Measurements from ENCODE around the gene ANKRD45.
"Not testable (repeated sequence)": the region's sequence is repeated elsewhere in the genome, so short reads cannot be mapped to it uniquely, and the experiment has no call there.

Gene ANKRD45

DNA sequence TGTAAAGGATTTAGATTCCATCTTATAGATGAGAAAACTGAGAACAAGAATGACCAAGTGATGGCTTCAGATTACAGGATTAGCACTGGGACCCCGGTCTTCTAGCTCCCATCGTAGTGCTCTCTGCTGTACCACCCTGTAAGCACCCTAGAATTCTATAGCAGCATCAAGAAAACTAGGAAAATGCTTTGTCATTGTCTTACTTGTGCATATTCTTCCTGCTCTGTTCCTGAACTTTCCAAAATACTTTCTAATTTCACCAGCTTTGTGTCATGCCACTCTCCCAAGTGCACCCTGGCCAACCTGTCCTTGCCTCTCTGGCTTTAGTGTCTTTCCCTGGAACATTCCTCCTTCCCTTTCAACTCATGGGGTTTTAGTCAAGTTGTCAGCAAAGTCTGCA is 39.1 kb upstream of the ANKRD45 start:
- Histone ChIP-seq H3K79me2 (ENCODE audit: control insufficient read depth, insufficient read depth, low read length) (no peaks in the 10 kb centered on the region), H3K4me2 (ENCODE audit: low read length) (no peak overlapping the region), H3K23ac (ENCODE audit: low read length) (no peak overlapping the region), H2AK5ac (ENCODE audit: low read length) (no peak overlapping the region), H3K9ac (ENCODE audit: low read length) (no peak overlapping the region), H4K8ac (ENCODE audit: low read depth, low read length) (no peak overlapping the region), H3K4me3 (ENCODE audit: low read length) (no peak overlapping the region), H2BK15ac (replicated peaks; ENCODE audit: low read depth) (no peak overlapping the region), H3K56ac (ENCODE audit: low read length) (peak overlapping the region; percentile 15), H4K5ac (ENCODE audit: low read length) (no peak overlapping the region), H2BK120ac (ENCODE audit: low read depth, low read length) (no peak overlapping the region), H3K27ac (ENCODE audit: low read depth, low read length) (no peak overlapping the region), H3K4ac (ENCODE audit: low read depth, low read length) (no peak overlapping the region), H2BK5ac (ENCODE audit: low read length) (no peak overlapping the region), H3K27me3 (ENCODE audit: insufficient read depth, low read length, poor library complexity) (no peaks in the 10 kb centered on the region), H3K4me1 (ENCODE audit: control insufficient read depth, low read depth, low read length) (no peaks in the 10 kb centered on the region), H3K18ac (ENCODE audit: low read length) (no peak overlapping the region), H3K79me1 (ENCODE audit: low read length) (no peaks in the 10 kb centered on the region), H3K36me3 (ENCODE audit: control insufficient read depth, insufficient read depth, low read length) (no peaks in the 10 kb centered on the region)
- no CpG with 5 or more reads among the region's 2 CpGs for WGBS (ENCODE audit: extremely low coverage, insufficient coverage, low lambda C conversion rate)
- no peak for DNase-seq

GRCh38 chr1:173705117-173705516 is 35.5 kb upstream of the ANKRD45 start:
- H4K5ac ChIP-seq (ENCODE audit: low read length): no peak overlapping the region
- H3K27me3 ChIP-seq (ENCODE audit: insufficient read depth, low read length, poor library complexity): no peaks in the 10 kb centered on the region
- H3K4me2 ChIP-seq (ENCODE audit: low read length): no peak overlapping the region
- no peaks in the 10 kb centered on the region for H3K79me2 ChIP-seq (ENCODE audit: control insufficient read depth, insufficient read depth, low read length)
- H2AK5ac ChIP-seq (ENCODE audit: low read length): no peak overlapping the region
- no peak overlapping the region for H2BK120ac ChIP-seq (ENCODE audit: low read depth, low read length)
- no peak overlapping the region for H3K23ac ChIP-seq (ENCODE audit: low read length)
- no peak overlapping the region for H3K18ac ChIP-seq (ENCODE audit: low read length)
- no CpG with 5 or more reads among the region's 5 CpGs for WGBS (ENCODE audit: extremely low coverage, insufficient coverage, low lambda C conversion rate)
- no peak overlapping the region for H3K4ac ChIP-seq (ENCODE audit: low read depth, low read length)
- no peak for DNase-seq
- H3K4me1 ChIP-seq (ENCODE audit: control insufficient read depth, low read depth, low read length): no peaks in the 10 kb centered on the region
- no peak overlapping the region for H3K27ac ChIP-seq (ENCODE audit: low read depth, low read length)
- no peaks in the 10 kb centered on the region for H3K36me3 ChIP-seq (ENCODE audit: control insufficient read depth, insufficient read depth, low read length)
- H3K9ac ChIP-seq (ENCODE audit: low read length): no peak overlapping the region
- no peak overlapping the region for H2BK5ac ChIP-seq (ENCODE audit: low read length)
- H3K79me1 ChIP-seq (ENCODE audit: low read length): no peaks in the 10 kb centered on the region
- no peak overlapping the region for H2BK15ac ChIP-seq (replicated peaks; ENCODE audit: low read depth)
- no peak overlapping the region for H3K56ac ChIP-seq (ENCODE audit: low read length)
- H4K8ac ChIP-seq (ENCODE audit: low read depth, low read length): no peak overlapping the region
- no peak overlapping the region for H3K4me3 ChIP-seq (ENCODE audit: low read length)

GRCh38 chr1:173702736-173703135 is 33.1 kb upstream of the ANKRD45 start:
- no peak overlapping the region for H3K4me3 ChIP-seq (ENCODE audit: low read length)
- DNase-seq: no peak
- no peak overlapping the region for H3K23ac ChIP-seq (ENCODE audit: low read length)
- H2BK120ac ChIP-seq (ENCODE audit: low read depth, low read length): no peak overlapping the region
- H3K79me2 ChIP-seq (ENCODE audit: control insufficient read depth, insufficient read depth, low read length): no peaks in the 10 kb centered on the region
- H2BK15ac ChIP-seq (replicated peaks; ENCODE audit: low read depth): no peak overlapping the region
- no peak overlapping the region for H3K9ac ChIP-seq (ENCODE audit: low read length)
- no peak overlapping the region for H4K8ac ChIP-seq (ENCODE audit: low read depth, low read length)
- H2BK5ac ChIP-seq (ENCODE audit: low read length): no peak overlapping the region
- no peaks in the 10 kb centered on the region for H3K27me3 ChIP-seq (ENCODE audit: insufficient read depth, low read length, poor library complexity)
- no peak overlapping the region for H3K27ac ChIP-seq (ENCODE audit: low read depth, low read length)
- H3K36me3 ChIP-seq (ENCODE audit: control insufficient read depth, insufficient read depth, low read length): no peaks in the 10 kb centered on the region
- H2AK5ac ChIP-seq (ENCODE audit: low read length): no peak overlapping the region
- H3K4ac ChIP-seq (ENCODE audit: low read depth, low read length): no peak overlapping the region
- no peak overlapping the region for H3K18ac ChIP-seq (ENCODE audit: low read length)
- H3K79me1 ChIP-seq (ENCODE audit: low read length): no peaks in the 10 kb centered on the region
- no peak overlapping the region for H3K4me2 ChIP-seq (ENCODE audit: low read length)
- H3K56ac ChIP-seq (ENCODE audit: low read length): no peak overlapping the region
- no peaks in the 10 kb centered on the region for H3K4me1 ChIP-seq (ENCODE audit: control insufficient read depth, low read depth, low read length)
- no peak overlapping the region for H4K5ac ChIP-seq (ENCODE audit: low read length)
- WGBS (ENCODE audit: extremely low coverage, insufficient coverage, low lambda C conversion rate): no CpG with 5 or more reads among the region's 1 CpG

GRCh38 chr1:173701299-173701698 is 31.6 kb upstream of the ANKRD45 start:
- not testable (repeated sequence) for H3K18ac ChIP-seq (ENCODE audit: low read length); H3K9ac ChIP-seq (ENCODE audit: low read length); H2BK15ac ChIP-seq (replicated peaks; ENCODE audit: low read depth); H3K79me1 ChIP-seq (ENCODE audit: low read length); H3K79me2 ChIP-seq (ENCODE audit: control insufficient read depth, insufficient read depth, low read length); H3K23ac ChIP-seq (ENCODE audit: low read length); H2AK5ac ChIP-seq (ENCODE audit: low read length); H4K5ac ChIP-seq (ENCODE audit: low read length); H3K27me3 ChIP-seq (ENCODE audit: insufficient read depth, low read length, poor library complexity); H3K4me1 ChIP-seq (ENCODE audit: control insufficient read depth, low read depth, low read length); H4K8ac ChIP-seq (ENCODE audit: low read depth, low read length); H3K4ac ChIP-seq (ENCODE audit: low read depth, low read length); H2BK120ac ChIP-seq (ENCODE audit: low read depth, low read length); H3K56ac ChIP-seq (ENCODE audit: low read length); H3K27ac ChIP-seq (ENCODE audit: low read depth, low read length); DNase-seq; H3K36me3 ChIP-seq (ENCODE audit: control insufficient read depth, insufficient read depth, low read length); H2BK5ac ChIP-seq (ENCODE audit: low read length); H3K4me3 ChIP-seq (ENCODE audit: low read length); H3K4me2 ChIP-seq (ENCODE audit: low read length)
- WGBS (ENCODE audit: extremely low coverage, insufficient coverage, low lambda C conversion rate): no CpG with 5 or more reads among the region's 6 CpGs

DNA sequence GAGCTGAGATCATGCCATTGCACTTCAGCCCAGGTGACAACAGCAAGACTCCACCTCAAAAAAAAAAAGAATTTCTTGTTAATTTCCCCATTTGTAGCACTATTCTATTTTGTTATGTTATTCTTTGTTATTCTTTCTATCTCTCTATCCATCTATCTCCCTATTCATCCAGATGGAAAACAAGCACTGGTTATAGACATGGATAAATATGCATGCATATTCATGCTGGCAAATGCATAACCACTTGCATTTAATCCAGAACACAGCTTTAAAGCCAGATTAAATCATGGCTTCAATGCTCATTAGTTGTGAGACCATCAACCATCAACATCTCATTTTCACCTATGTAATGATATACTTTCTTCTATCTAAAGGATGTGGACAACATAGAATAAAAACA is 23.6 kb upstream of the ANKRD45 start:
- H4K8ac ChIP-seq (ENCODE audit: low read depth, low read length): no peak overlapping the region
- H3K36me3 ChIP-seq (ENCODE audit: control insufficient read depth, insufficient read depth, low read length): no peaks in the 10 kb centered on the region
- no peak overlapping the region for H2BK120ac ChIP-seq (ENCODE audit: low read depth, low read length)
- no peaks in the 10 kb centered on the region for H3K79me2 ChIP-seq (ENCODE audit: control insufficient read depth, insufficient read depth, low read length)
- no peak overlapping the region for H3K56ac ChIP-seq (ENCODE audit: low read length)
- H2BK15ac ChIP-seq (replicated peaks; ENCODE audit: low read depth): no peak overlapping the region
- H3K9ac ChIP-seq (ENCODE audit: low read length): no peak overlapping the region
- H3K4me1 ChIP-seq (ENCODE audit: control insufficient read depth, low read depth, low read length): no peaks in the 10 kb centered on the region
- no peak for DNase-seq
- no peak overlapping the region for H3K4me3 ChIP-seq (ENCODE audit: low read length)
- H2BK5ac ChIP-seq (ENCODE audit: low read length): no peak overlapping the region
- H3K4ac ChIP-seq (ENCODE audit: low read depth, low read length): no peak overlapping the region
- no peak overlapping the region for H3K27ac ChIP-seq (ENCODE audit: low read depth, low read length)
- no peak overlapping the region for H3K18ac ChIP-seq (ENCODE audit: low read length)
- H3K23ac ChIP-seq (ENCODE audit: low read length): no peak overlapping the region
- no peaks in the 10 kb centered on the region for H3K79me1 ChIP-seq (ENCODE audit: low read length)
- no peak overlapping the region for H4K5ac ChIP-seq (ENCODE audit: low read length)
- no peak overlapping the region for H2AK5ac ChIP-seq (ENCODE audit: low read length)
- H3K27me3 ChIP-seq (ENCODE audit: insufficient read depth, low read length, poor library complexity): no peaks in the 10 kb centered on the region
- H3K4me2 ChIP-seq (ENCODE audit: low read length): no peak overlapping the region

DNA sequence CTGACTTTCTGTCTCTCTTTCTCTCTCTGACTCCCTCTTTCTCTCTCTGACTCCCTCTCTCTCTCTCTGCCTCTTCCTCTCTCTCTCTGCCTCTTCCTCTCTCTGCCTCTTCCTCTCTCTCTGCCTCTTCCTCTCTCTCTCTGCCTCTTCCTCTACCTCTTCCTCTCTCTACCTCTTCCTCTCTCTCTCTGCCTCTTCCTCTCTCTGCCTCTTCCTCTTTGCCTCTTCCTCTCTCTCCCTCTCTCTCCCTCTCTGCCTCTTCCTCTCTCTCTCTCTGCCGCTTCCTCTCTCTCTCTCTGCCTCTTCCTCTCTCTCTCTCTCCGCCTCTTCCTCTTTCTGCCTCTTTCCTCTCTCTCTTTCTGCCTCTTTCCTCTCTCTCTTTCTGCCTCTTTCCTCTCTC is 18.6 kb upstream of the ANKRD45 start:
- no CpG with 5 or more reads among the region's 2 CpGs for WGBS (ENCODE audit: extremely low coverage, insufficient coverage, low lambda C conversion rate)
- H3K23ac ChIP-seq (ENCODE audit: low read length): no peak overlapping the region
- H4K8ac ChIP-seq (ENCODE audit: low read depth, low read length): no peak overlapping the region
- no peaks in the 10 kb centered on the region for H3K4me1 ChIP-seq (ENCODE audit: control insufficient read depth, low read depth, low read length)
- no peak overlapping the region for H3K4me2 ChIP-seq (ENCODE audit: low read length)
- H3K9ac ChIP-seq (ENCODE audit: low read length): no peak overlapping the region
- H2AK5ac ChIP-seq (ENCODE audit: low read length): no peak overlapping the region
- no peaks in the 10 kb centered on the region for H3K36me3 ChIP-seq (ENCODE audit: control insufficient read depth, insufficient read depth, low read length)
- no peak overlapping the region for H3K18ac ChIP-seq (ENCODE audit: low read length)
- H3K56ac ChIP-seq (ENCODE audit: low read length): peak overlapping the region; percentile 22
- no peak overlapping the region for H2BK120ac ChIP-seq (ENCODE audit: low read depth, low read length)
- H3K27me3 ChIP-seq (ENCODE audit: insufficient read depth, low read length, poor library complexity): no peaks in the 10 kb centered on the region
- H3K79me2 ChIP-seq (ENCODE audit: control insufficient read depth, insufficient read depth, low read length): no peaks in the 10 kb centered on the region
- no peak overlapping the region for H4K5ac ChIP-seq (ENCODE audit: low read length)
- H3K79me1 ChIP-seq (ENCODE audit: low read length): no peaks in the 10 kb centered on the region
- no peak overlapping the region for H3K27ac ChIP-seq (ENCODE audit: low read depth, low read length)
- peak overlapping the region; percentile 49 for H2BK5ac ChIP-seq (ENCODE audit: low read length)
- DNase-seq: no peak
- H3K4ac ChIP-seq (ENCODE audit: low read depth, low read length): no peak overlapping the region
- H3K4me3 ChIP-seq (ENCODE audit: low read length): no peak overlapping the region
- no peak overlapping the region for H2BK15ac ChIP-seq (replicated peaks; ENCODE audit: low read depth)

Measured in mesendoderm (in vitro differentiated cells).